Peyer's patch (tissue), 4 donors: ENCODE data around the gene CHD5. TPM values are rescaled to one million over a fixed set of nuclear protein-coding genes. Genes with fewer than 3 reads are reported as not detected.
"Not testable (repeated sequence)": the region's sequence is repeated elsewhere in the genome, so short reads cannot be mapped to it uniquely, and the experiment has no call there.

ENCODE experiments used
- DNase-seq, 3 donors: peaks; one replicate each; pipeline ENCODE4 v3.0.0-alpha.2; 2017 to 2019
- H3K27ac ChIP-seq, 4 donors: fragments of 200-600 bp; sonication (generic); one replicate each; pipeline ENCODE4 v1.5.1; 2016 to 2019
- H3K27me3 ChIP-seq, 2 donors: fragments of 200-600 bp; sonication (generic); one replicate each; pipeline ENCODE4 v1.5.1; 2019
- H3K36me3 ChIP-seq, 3 donors: fragments of 200-600 bp; sonication (generic); one replicate each; pipeline ENCODE4 v1.5.1; 2016 to 2019
- H3K4me1 ChIP-seq, 4 donors: fragments of 200-600 bp; sonication (generic); one replicate each; pipeline ENCODE4 v1.5.1; 2016 to 2019
- H3K4me3 ChIP-seq, 4 donors: fragments of 200-600 bp; sonication (generic); 1 replicate in 3 of 4; 2 replicates in 1 of 4; pipeline ENCODE4 v1.5.1; 2016 to 2019; ENCODE audit warnings: mild to moderate bottlenecking in 1 of 4
- H3K9me3 ChIP-seq, 4 donors: fragments of 200-600 bp; sonication (generic); one replicate each; pipeline ENCODE4 v1.5.1; 2016 to 2019; ENCODE audit warnings: mild to moderate bottlenecking in 1 of 4
- CTCF ChIP-seq, 6 experiments: fragments of 450-650 bp in 4 of 6; fragments of 200-600 bp in 2 of 6; sonication (generic) in 1 of 6; IDR thresholded peaks; one replicate each; pipeline ENCODE4 v1.5.1; 2017 to 2019; ENCODE audit warnings: antibody characterized with exemption in 6 of 6, mild to moderate bottlenecking in 3 of 6, moderate library complexity in 1 of 6
- POLR2A ChIP-seq, 2 donors: fragments of 450-650 bp; IDR thresholded peaks; one replicate each; pipeline ENCODE4 v1.5.1; 2017; ENCODE audit warnings: antibody characterized with exemption in 2 of 2, mild to moderate bottlenecking in 2 of 2, moderate library complexity in 2 of 2
- total RNA-seq, 4 donors: library from RNA; depleted of rRNA; stranded (reverse); fragments of >200 nt; gene quantifications; one replicate each; pipeline ENCODE4 v1.1.0, GENCODE V29; 2016

Gene CHD5
- total RNA-seq, 4 donors from 2014 or later: under 0.01 to 0.66 (median 0.22) TPM

- DNase-seq: no peak
- Histone ChIP-seq H3K4me3 (no peak overlapping the region), H3K36me3 (no peaks in the 10 kb centered on the region), H3K4me1 (no peaks in the 10 kb centered on the region), H3K27ac (no peak overlapping the region), H3K9me3 (no peaks in the 10 kb centered on the region), H3K27me3 (no peaks in the 10 kb centered on the region)
- TF ChIP-seq CTCF (IDR thresholded peaks at IDR 0.05) (no peak), POLR2A (IDR thresholded peaks at IDR 0.05) (no peak)
Observed at GRCh38 chr1:6081901-6082300, 98.2 kb downstream of the CHD5 start.

GRCh38 chr1:6080469-6080868, 99.7 kb downstream of the CHD5 start:
- TF ChIP-seq POLR2A (IDR thresholded peaks at IDR 0.05) (no peak), CTCF (IDR thresholded peaks at IDR 0.05) (no peak)
- Histone ChIP-seq H3K27me3 (no peaks in the 10 kb centered on the region), H3K9me3 (no peaks in the 10 kb centered on the region), H3K36me3 (no peaks in the 10 kb centered on the region), H3K4me1 (no peaks in the 10 kb centered on the region), H3K4me3 (no peak overlapping the region), H3K27ac (no peak overlapping the region)
- no peak for DNase-seq

- Histone ChIP-seq H3K4me3 (no peak overlapping the region), H3K4me1 (no peaks in the 10 kb centered on the region), H3K36me3 (no peaks in the 10 kb centered on the region), H3K9me3 (no peaks in the 10 kb centered on the region), H3K27ac (no peak overlapping the region), H3K27me3 (no peaks in the 10 kb centered on the region)
- DNase-seq: no peak
- TF ChIP-seq CTCF (IDR thresholded peaks at IDR 0.05) (no peak), POLR2A (IDR thresholded peaks at IDR 0.05) (no peak)
Observed at GRCh38 chr1:6077919-6078318, 102.2 kb downstream of the CHD5 start.

- no peaks in the 10 kb centered on the region for H3K4me1 ChIP-seq
- H3K27me3 ChIP-seq: no peaks in the 10 kb centered on the region
- TF ChIP-seq CTCF (IDR thresholded peaks at IDR 0.05) (no peak), POLR2A (IDR thresholded peaks at IDR 0.05) (no peak)
- H3K9me3 ChIP-seq: no peaks in the 10 kb centered on the region
- H3K36me3 ChIP-seq: no peaks in the 10 kb centered on the region
- H3K4me3 ChIP-seq: no peak overlapping the region
- no peak for DNase-seq
- no peak overlapping the region for H3K27ac ChIP-seq
Observed at GRCh38 chr1:6077506-6077905, 102.6 kb downstream of the CHD5 start.

- not testable (repeated sequence) for H3K36me3 ChIP-seq, H3K9me3 ChIP-seq, H3K27me3 ChIP-seq, H3K4me1 ChIP-seq, H3K4me3 ChIP-seq, H3K27ac ChIP-seq, DNase-seq
Observed at GRCh38 chr1:6077061-6077460, 103.1 kb downstream of the CHD5 start.

GRCh38 chr1:6075748-6076147, 104.4 kb downstream of the CHD5 start:
- DNase-seq: no peak

More at GRCh38 chr1:6075748-6076147, 104.4 kb downstream of the CHD5 start:
- TF ChIP-seq POLR2A (IDR thresholded peaks at IDR 0.05) (no peak), CTCF (IDR thresholded peaks at IDR 0.05) (no peak)
- H3K36me3 ChIP-seq: no peaks in the 10 kb centered on the region
- no peaks in the 10 kb centered on the region for H3K27me3 ChIP-seq
- H3K4me3 ChIP-seq: no peak overlapping the region
- no peaks in the 10 kb centered on the region for H3K9me3 ChIP-seq
- no peaks in the 10 kb centered on the region for H3K4me1 ChIP-seq
- no peak overlapping the region for H3K27ac ChIP-seq
